ENCODE measurements around the gene ATP5MG.

Gene ATP5MG

GRCh38 chr11:118442908-118443589 is 41.6 kb downstream of the ATP5MG start:
- no peak for DNase-seq

- no peak for DNase-seq
Observed at GRCh38 chr11:118443590-118444218, 42.3 kb downstream of the ATP5MG start.

- DNase-seq: no peak
Observed at GRCh38 chr11:118447423-118447822, 46.0 kb downstream of the ATP5MG start.

DNA sequence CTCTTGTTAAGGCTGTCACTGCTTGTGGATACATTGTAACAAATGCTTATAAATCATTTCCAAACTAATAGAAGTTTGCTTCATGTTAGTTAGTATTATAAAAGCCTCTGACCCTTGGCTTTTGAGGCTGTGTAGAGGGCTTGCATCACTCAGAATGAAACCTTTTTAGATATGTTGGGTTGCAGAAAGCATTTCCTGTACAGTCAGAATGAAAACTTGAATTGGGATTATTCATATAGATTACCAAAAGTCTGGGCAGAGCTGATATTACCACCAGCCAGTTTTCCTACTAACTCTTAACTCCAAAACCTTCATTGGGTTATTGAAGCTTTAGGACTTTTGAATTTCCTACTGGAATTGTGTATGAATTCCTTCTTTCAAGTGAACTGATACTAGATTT is 46.9 kb downstream of the ATP5MG start:
- DNase-seq: no peak

GRCh38 chr11:118449316-118449918 is 48.0 kb downstream of the ATP5MG start:
- no peak for DNase-seq

- DNase-seq: no peak
Observed at GRCh38 chr11:118450451-118450850, 49.0 kb downstream of the ATP5MG start.

Measured in NCI-H1092 (cell line).